IPS-11a (cell line): ENCODE data around the gene CBFA2T3.

Source experiments
- H3K4me3 ChIP-seq: one replicate; pipeline ENCODE4 v1.5.1; 2013; ENCODE audit warnings: low read depth, low read length, control low read depth

CBFA2T3 gene

GRCh38 chr16:88911946-88912310 is 65.1 kb downstream of the CBFA2T3 start:
- H3K4me3 ChIP-seq = no peak overlapping the region

- H3K4me3 ChIP-seq = no peak overlapping the region
Measured at GRCh38 chr16:88911136-88911945, 65.7 kb downstream of the CBFA2T3 start.

- H3K4me3 ChIP-seq = no peak overlapping the region
Measured at GRCh38 chr16:88910284-88911135, 66.5 kb downstream of the CBFA2T3 start.

- no peak overlapping the region for H3K4me3 ChIP-seq
Measured at GRCh38 chr16:88909431-88910210, 67.4 kb downstream of the CBFA2T3 start.

GRCh38 chr16:88908307-88908706 is 68.7 kb downstream of the CBFA2T3 start:
- H3K4me3 ChIP-seq = no peak overlapping the region

- H3K4me3 ChIP-seq = no peak overlapping the region
Measured at GRCh38 chr16:88907768-88908167, 69.2 kb downstream of the CBFA2T3 start.

- no peak overlapping the region for H3K4me3 ChIP-seq
Measured at GRCh38 chr16:88906535-88907105, 70.4 kb downstream of the CBFA2T3 start.

GRCh38 chr16:88906020-88906419 is 71.0 kb downstream of the CBFA2T3 start:
- no peak overlapping the region for H3K4me3 ChIP-seq

- H3K4me3 ChIP-seq = no peak overlapping the region
Measured at GRCh38 chr16:88905563-88905962, 71.4 kb downstream of the CBFA2T3 start.

- H3K4me3 ChIP-seq = no peak overlapping the region
Measured at GRCh38 chr16:88904676-88905365, 72.2 kb downstream of the CBFA2T3 start.

- no peak overlapping the region for H3K4me3 ChIP-seq
Measured at GRCh38 chr16:88903267-88903666, 73.7 kb downstream of the CBFA2T3 start.

GRCh38 chr16:88902744-88903143 is 74.3 kb downstream of the CBFA2T3 start:
- H3K4me3 ChIP-seq = no peak overlapping the region

GRCh38 chr16:88901718-88902337 is 75.2 kb downstream of the CBFA2T3 start:
- H3K4me3 ChIP-seq = no peak overlapping the region

GRCh38 chr16:88900662-88901052 is 76.3 kb downstream of the CBFA2T3 start:
- no peak overlapping the region for H3K4me3 ChIP-seq

- H3K4me3 ChIP-seq = no peak overlapping the region
Measured at GRCh38 chr16:88899901-88900661, 76.9 kb downstream of the CBFA2T3 start.

GRCh38 chr16:88897696-88898425 is 79.1 kb downstream of the CBFA2T3 start:
- H3K4me3 ChIP-seq = no peak overlapping the region

GRCh38 chr16:88896238-88897070 is 80.6 kb downstream of the CBFA2T3 start:
- no peak overlapping the region for H3K4me3 ChIP-seq

- no peak overlapping the region for H3K4me3 ChIP-seq
Measured at GRCh38 chr16:88895335-88895734, 81.7 kb downstream of the CBFA2T3 start.
